Cardiac fibroblast (primary cell): Measurements from ENCODE around the gene RBM3.
A peak's percentile ranks its signal among the peaks of the same experiment; 100 is the strongest.

Source experiments
- DNase-seq, 2 donors: peaks; one replicate each; pipeline versions ENCODE4 v3.0.0 to v3.0.0-alpha.2; 2010; ENCODE audit warnings: low read depth in 2 of 2
- H3K4me3 ChIP-seq, 2 donors: replicated peaks in 1 of 2; 1 replicate in 1 of 2; 2 replicates in 1 of 2; pipeline ENCODE4 v1.5.1; 2011; ENCODE audit warnings: low read depth in 2 of 2, low read length in 2 of 2, mild to moderate bottlenecking in 2 of 2, moderate library complexity in 1 of 2
- CTCF ChIP-seq: IDR thresholded peaks from one replicate; pipeline ENCODE4 v1.5.1; 2011; ENCODE audit warnings: low read depth, mild to moderate bottlenecking, low read length, inconsistent platforms

Gene RBM3

GRCh38 chrX:48590203-48591103 is 16.2 kb downstream of the RBM3 start:
- DNase-seq: peak; percentile 51 to 57
- H3K4me3 ChIP-seq: no peak overlapping the region
- TF ChIP-seq CTCF: no peak

- no peak overlapping the region for H3K4me3 ChIP-seq
- TF ChIP-seq CTCF: peak; percentile 40
- peak; percentile 90 to 93 for DNase-seq
Measured at GRCh38 chrX:48591255-48591791, 17.0 kb downstream of the RBM3 start.

- DNase-seq: peak; percentile 61 to 72
- H3K4me3 ChIP-seq: no peak overlapping the region
- TF ChIP-seq CTCF: no peak
Measured at GRCh38 chrX:48592971-48593370, 18.7 kb downstream of the RBM3 start.

- DNase-seq: no peak
- no peak overlapping the region for H3K4me3 ChIP-seq
- no peak for TF ChIP-seq CTCF
Measured at GRCh38 chrX:48595929-48596328, 21.6 kb downstream of the RBM3 start.

- peak within 1 kb of the TSS; percentile 52 to 63 for H3K4me3 ChIP-seq
- TF ChIP-seq CTCF: no peak
- DNase-seq: peak; percentile 97 to 98
Measured at GRCh38 chrX:48597353-48598264, 23.3 kb downstream of the RBM3 start, which contains the start of gene WDR13. WDR13 (plus strand) TSS chrX:48597492; CDS start chrX:48597997, 505 bp downstream.

DNA sequence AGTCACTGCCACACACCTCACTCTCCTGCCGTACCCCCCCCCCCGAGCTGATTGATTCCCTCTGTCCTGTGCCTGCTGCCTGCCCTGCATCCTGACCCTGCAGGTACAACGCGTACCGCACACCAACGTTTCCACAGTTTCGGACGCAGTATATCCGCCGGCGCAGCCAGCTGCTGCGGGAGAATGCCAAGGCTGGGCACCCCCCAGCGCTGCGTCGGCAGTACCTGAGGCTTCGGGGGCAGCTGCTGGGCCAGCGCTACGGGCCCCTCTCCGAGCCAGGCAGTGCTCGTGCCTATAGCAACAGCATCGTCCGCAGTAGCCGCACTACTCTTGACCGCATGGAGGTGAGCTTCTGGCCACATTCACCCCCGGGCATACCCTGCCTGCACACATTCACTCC is 24.3 kb downstream of the RBM3 start:
- no peak for DNase-seq
- H3K4me3 ChIP-seq: peak overlapping the region; percentile 52 to 63
- no peak for TF ChIP-seq CTCF
